IPS DF 19.7 (cell line): ENCODE results near the gene STARD10.

ENCODE experiments used
- DNase-seq: peaks from one replicate; pipeline ENCODE4 v3.0.0-alpha.2; 2013; ENCODE audit warnings: low read depth, low spot score

Gene STARD10

DNA sequence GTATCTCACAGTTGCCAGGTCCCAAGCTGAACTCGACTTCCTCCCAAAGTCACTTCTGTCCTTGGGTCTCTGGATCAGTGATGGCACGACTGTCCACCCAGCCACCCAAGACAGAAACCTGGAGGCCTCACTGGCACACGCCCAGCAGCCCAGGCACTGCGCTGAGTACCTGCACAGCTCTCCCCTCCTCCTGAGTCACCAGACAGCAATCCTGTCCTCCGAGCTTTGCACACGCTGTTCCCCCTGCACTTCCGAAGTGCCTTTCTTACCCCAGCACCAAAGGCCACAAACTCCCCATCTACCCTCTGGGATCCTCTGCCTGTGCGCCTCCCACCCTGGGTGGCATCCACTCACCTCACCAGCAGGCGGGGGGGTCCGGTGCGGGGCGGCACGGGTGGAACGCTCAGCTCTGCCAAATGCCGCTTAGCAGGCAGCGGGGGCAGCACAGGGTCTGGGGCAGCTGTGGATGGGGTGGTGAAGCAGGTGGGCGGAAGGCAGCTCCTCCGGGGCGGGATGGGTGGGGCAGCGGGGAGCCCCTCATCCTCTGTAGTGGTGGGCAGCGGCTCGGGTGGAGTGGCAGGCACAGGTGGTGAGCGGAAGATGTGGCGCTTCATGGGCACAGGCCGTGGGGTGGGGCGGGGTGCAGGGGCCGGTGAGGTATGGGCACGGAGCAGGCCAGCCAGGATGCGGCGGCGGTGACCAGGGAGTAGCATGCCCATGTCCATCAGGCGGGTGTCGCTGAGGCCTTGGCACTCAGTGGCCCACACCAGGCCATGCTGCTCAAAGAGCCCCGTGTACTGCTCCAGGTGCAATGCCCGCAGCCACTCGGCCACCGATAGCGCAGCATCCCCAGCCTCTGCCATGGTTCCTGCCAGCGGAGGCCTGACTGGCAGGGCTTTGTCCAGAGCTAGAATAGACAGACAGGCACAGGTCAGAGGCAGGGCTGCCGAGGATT, 67.3 kb downstream of the STARD10 start:
- no peak for DNase-seq

DNA sequence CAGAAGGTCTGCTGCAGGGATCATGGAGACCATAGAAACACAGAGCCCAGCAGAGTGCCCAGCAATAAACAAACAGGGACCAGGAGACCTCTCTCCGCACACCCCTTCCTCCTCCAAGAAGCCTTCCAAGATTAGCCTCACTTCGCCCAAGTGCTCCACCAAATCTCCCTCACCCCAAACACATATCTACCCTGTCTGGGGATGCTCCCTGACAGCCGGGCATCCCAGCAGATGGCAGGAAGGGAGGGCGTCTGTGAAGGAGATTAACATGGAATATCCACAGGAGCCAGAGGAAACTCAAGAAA, 68.2 kb downstream of the STARD10 start:
- DNase-seq, result no peak

DNA sequence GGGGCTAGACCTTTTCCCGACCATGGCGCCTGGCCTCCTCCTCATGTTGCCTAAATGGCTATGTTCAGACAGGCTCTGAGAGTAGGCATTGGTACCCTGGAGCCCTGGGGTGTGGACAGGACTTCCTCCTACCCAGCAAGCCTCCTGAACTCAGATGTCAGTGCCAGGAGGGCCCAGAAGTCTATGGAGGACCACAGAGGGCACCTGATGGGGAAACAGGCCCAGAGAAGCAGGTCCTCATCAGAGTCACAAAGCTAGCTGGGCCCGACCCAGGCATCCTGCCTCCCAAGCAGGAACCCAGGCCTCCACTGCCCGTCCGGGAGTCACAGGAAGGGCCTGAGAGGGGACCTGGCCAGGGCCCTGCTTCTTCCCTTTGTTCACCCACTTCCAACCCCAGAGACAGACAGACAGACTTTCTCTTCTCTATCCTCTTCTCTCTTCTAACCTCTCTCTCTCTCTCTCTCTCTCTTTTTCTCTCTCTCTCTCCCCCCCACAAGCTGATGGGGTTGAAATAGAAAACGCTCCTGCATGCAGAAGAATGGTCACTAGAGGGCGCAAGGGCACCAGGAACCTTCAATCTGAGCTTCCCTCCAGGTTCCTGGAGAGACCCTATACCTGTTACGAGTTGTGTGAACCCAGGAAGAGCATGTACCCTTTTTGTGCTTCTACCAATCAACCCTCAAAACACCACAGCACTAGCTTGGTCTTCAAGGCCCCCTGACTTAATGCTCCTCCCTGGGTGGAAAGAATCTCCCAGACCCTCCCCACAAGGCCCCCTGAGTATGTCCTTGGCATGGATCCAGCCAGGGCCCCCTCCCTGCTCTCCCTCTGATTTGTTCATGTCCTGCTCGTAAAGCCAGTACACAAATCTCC, 68.8 kb downstream of the STARD10 start:
- DNase-seq, result no peak

DNA sequence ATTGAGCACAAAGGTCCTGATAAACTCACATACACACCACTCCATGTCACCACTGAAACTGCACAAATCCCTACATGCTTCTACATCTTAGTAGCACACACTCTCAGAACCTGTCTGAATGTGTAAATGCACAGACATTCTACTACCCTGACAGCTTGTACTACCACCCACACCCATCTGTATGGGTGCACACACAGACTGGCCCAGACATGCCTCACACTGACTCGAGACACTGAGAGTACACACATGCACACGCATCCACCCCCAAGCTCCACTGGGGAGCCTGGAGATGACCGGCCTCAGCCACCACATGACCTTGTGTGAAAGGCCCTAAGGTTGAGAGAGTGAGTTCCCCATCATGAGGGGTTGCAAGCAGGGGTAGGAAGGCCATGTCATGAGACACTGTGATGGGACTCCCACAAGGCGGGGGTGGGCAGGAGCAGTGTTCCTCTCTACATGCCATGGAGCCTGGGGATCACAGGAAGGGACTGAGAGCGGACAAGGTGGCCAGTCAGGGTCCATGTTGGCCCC, 69.8 kb downstream of the STARD10 start:
- no peak for DNase-seq

DNA sequence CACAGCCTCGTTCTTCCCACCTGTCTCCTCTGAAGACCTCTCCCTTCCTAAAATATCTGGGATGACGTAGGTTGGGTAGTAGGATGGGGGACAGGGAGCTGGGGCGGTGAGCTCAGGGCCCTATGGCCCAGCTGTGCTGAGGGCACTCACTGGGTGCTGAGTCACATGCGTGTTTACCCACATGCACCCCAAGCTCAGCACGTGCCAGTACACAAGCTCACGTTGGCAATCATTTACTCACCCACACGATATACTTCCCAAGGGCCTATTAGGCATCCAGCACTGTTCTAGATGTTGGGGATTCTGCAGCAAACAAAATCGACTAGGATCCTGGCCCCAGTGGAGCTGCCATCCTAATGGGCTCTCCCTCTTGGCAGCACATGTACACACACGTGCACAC, 70.3 kb downstream of the STARD10 start:
- no peak for DNase-seq

DNA sequence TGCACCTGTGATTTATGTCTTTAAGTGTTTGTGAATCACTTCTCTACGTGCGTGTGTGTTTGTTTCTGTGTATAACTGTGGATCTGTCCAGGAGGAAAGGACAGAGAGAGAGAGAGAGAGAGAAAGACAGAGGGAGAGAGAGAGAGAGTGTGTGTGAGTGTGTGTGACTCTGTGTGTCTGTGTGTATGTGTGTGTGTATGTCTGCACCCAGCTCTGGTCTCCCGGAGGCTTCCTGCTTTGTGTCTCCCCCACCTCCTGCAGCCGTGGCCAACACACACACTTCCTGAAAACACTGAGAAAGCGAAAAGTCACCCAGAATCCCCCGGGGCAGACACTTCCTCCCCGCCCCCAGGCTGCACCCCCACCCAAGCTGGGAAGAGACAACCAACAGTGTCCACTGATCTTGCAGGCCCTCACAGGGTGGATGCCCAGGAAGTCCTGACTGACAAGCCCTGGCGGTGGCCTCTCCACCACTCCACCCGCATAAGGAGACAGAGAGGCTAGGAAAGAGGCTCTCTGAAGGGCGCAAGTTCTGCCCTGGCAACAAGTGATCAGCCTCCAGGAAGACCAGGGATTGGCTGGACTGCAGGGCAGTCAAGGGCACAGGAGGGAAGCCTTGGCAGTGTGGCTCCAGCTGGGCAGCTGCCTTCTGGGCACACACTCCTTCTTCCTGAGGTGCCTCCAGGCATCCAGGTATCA, 71.6 kb downstream of the STARD10 start:
- DNase-seq, result no peak

DNA sequence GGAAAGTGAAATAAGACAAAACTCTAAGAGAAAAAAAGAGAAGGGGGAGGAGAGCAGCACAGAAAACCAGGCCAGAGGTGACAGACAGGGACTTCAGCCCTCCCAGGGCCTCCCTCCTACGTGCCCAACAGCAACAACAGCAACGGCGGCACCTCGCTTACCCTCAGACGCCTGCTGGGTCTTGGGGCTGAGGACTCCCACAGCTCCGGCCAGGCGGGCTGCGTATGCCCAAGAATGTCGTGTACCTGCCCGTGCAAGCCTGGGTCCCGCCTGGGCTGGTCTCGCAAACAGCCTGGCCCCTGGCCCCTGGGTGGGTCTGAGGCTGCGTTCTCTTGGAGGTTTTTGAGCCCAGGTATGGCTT, 72.2 kb downstream of the STARD10 start:
- no peak for DNase-seq

DNA sequence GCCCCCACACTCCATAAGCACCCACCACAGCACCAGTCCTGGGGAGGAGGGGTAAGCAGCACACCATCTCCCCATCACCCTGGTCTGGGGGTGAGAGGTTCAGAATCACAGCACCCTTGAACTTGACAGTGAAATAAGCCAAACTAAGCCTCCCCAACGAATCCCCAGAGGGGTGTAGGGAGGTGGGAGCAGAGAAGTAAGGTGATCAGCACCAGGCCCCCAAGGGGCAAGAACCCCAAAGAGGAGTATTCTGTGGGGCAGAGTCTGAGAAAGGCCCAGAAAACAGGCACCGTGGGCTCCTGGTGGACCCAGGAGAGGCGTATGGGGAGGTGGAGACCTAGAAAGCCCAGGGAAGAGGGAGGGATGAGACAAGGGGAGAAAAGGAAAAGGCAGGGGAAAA, 72.6 kb downstream of the STARD10 start:
- no peak for DNase-seq

DNA sequence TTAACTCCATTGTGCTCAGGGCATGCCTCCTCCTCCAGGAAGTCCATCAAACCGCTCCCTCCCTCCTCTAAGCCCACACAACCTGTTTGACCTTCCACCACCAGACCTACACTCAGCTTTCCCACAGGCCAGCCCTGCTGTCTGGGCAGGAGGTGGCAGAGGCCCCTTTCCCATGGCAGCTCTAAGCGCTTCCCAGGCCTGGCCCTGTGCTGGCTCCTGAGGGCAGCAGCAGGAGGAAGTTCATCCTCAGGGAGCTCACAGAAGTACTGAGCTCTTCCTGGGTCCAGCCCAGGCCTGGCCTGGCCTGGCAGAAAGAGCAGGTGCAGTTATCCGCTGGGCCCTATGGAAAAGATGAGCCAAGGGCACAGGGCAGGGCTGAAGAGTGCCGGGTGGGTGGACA, 73.1 kb downstream of the STARD10 start:
- no peak for DNase-seq

DNA sequence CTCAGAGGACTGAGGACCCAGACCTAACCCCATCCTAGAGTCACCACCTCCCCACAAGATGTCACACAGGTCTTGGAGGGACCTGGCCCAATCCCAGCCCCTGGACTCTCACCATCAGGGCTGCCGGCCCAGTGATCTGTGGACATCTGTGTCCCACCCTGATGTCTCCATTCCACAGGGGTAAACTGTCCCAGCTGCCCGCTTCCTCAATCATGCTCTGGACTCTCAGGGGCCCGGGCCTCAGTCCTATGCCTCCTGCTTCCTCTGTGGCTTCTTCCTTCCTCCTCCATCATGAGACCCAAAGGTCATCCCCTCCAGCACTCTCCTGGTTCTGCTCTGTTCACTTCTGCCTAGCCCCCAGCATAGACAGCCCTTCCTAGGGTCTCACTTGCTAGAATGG, 73.8 kb downstream of the STARD10 start:
- no peak for DNase-seq

DNA sequence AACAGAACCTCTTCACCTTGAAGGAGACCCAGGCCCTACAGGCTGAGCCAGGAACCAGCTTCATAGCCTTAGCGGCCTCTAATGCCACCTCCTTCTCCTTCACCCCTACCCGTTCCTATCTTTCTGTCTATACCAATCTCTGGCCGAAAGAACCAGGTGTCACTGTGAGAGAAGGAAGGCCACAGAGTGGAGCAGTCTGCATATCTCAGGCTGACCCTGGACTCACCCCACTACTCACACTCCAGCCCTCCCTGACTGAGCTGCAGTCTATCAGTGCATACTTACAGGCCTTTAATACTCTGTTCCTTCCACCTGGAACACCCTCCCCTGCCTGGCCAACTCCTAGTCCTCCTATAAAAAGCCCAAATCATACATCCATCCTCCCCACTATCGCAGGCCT, 74.3 kb downstream of the STARD10 start:
- no peak for DNase-seq

DNA sequence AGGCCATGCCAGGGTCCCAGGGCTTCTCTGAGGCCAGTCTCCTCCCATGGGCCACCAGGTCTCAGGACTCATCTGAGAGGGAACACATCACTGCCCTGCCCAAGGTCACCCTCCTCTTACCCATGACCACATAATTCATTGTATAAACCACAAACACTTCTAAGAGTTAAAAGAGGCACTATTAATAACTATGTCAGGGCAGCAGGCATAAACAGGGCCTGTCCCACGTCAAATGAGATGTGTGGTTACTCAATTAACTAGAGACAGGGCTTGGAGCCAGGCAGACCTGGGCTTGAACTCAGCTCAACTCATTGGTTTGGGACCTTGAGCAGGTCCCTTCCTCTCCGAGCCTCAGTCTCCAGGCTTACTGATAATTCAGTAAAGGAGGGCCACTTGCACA, 74.7 kb downstream of the STARD10 start:
- no peak for DNase-seq

DNA sequence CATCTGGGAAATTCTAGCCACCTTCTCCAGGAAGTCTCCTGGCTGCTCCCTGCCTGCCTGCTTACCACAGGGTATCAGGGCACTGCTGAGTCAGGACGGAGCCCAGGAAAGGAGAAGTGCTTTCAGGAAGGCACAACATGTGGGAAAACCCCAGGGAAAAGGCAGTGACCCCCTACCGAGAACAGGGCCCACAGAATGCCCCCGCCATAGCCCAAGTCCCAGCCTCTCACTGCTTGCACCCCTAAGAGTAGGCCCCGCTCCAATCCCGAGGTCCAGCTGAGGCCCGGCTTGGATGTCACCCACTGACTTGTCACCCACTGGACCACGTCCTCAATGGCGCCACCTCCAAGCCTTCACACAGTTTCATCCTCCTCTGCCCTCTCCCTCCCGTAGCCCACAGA, 75.7 kb downstream of the STARD10 start:
- DNase-seq, result no peak

DNA sequence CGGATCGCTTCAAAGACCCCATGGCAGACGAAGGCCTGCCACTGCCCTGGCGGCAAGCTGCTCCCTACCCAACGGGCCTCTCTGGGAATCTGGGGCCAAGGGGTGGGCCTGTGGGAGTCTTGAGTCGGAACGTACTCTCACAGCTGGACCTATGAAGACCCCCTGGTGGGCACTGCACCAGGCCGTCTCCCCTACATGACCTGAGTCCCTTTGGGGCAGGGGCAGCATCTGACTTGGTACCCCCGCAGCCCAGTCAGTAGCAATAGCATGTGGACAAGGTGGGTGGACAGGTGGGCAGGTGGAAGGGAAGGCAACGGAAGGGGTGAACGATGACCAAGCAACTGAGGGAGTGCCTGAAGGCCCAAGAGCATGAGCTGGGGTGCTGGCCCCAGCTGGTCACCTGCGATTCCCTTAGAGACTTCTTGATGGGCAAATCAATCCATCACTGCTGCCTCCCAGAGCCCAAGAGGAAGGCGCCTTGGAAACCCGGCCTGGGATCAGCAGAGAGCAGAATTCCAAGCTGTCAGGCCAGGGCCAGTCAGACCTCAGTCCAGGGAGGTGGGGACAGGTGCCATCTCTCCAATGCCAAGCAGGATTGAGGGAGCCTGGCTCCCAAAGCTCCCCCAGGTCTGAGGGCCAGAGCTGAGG, 76.9 kb downstream of the STARD10 start:
- DNase-seq, result no peak

DNA sequence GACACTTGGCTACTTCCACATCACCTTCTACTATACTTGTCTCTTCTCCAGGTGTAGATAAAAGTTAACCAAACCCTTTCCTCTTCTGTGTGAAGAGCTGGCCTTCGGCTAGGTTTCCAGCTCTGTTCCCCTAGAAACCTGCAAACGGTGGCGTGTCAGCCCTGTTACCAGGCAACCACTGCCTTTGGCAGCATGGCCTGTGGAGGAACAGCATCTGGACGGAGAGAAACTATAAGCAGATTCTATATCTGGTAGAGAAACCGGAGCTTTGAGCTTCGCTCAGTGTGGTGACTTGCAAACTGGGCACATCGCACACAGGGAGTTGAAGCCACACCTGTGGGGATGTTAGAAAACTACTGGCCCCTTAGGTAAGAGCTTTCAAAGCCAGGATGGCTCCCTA, 77.6 kb downstream of the STARD10 start:
- no peak for DNase-seq

DNA sequence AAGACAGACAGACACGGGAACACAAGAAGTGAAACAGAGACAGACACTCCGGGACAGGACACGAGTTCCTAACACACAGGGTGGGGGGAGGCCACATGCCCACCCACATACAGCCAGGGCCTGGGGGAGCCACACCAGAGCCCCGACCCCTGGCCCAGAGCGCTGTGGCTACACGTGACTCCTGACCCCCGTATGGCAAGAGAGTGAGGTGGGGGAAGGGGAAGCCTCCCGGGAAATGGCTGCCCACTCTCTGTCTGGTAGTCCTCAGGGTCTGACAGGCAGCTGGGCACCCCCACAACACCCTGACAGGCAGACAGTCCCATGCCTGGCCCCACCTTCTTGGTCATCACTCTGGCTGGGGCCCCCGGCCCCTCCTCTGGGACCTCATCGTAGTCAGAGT, 81.0 kb downstream of the STARD10 start:
- no peak for DNase-seq

DNA sequence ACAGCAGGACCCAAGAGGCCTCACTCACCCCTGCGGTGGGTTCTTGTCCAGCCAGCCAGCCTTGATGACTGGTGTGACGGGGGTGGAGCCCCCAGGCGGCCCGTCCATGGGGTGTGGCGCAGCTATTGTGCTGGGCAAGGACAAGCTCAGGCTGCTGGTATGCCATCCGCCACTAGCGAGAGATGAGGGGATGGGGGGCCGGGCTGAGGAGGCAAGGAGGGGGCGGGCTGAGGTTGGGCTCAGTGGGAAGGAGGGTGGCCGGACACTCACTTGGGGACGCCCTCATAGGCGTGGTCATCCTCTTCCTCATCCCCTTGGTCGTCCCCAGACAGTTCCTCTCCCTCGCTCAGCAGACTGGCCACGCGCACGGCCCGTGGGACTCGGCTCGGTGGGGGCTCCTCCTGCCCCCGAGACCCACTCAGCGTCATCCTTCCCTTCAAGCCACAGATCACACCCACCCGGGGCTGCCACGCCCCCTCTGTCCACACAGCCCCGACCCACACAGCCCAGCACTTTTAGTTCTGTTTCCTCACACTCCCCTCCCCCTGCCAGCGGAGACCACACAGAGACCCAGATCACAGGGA, 81.6 kb downstream of the STARD10 start:
- no peak for DNase-seq

DNA sequence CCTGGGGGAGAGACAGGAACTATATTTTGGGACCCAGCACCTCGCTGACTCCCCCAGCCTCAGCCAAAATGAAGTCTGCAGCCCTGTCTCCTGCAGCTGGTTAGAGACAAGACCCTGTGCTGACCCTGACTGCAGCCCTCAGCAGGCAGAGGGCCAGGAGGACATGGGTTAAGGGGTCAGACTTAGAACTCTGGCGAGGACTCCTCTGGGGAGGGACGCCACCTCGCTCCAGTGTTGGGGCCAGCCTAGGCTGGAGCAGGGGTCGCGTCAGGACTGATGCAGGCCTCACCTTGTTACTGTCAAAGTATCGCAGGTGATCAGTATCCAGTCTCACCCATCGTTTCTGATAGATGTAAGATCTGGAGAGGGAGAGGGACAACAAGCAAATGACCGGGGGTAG, 82.7 kb downstream of the STARD10 start:
- DNase-seq, result no peak

DNA sequence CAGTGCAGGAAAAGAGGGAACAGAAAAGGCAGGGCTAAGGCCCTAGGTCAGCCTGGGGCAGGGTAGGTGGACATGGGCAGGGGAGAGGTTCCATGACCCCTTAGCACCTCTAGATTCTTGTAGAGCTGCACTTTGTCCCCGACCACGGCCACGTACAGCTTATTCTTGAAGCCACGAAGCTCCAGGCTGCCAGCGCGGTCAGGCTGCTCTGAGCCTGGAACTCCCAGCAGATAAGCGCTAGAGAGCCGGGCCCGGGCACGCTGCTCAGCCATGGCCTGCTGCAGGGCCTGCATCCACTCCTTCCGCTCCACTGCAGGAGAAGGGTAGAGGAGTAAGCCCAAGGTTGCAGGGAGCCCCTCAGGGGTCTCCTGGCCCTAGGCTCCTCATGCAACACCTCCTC, 83.6 kb downstream of the STARD10 start:
- DNase-seq, result no peak

DNA sequence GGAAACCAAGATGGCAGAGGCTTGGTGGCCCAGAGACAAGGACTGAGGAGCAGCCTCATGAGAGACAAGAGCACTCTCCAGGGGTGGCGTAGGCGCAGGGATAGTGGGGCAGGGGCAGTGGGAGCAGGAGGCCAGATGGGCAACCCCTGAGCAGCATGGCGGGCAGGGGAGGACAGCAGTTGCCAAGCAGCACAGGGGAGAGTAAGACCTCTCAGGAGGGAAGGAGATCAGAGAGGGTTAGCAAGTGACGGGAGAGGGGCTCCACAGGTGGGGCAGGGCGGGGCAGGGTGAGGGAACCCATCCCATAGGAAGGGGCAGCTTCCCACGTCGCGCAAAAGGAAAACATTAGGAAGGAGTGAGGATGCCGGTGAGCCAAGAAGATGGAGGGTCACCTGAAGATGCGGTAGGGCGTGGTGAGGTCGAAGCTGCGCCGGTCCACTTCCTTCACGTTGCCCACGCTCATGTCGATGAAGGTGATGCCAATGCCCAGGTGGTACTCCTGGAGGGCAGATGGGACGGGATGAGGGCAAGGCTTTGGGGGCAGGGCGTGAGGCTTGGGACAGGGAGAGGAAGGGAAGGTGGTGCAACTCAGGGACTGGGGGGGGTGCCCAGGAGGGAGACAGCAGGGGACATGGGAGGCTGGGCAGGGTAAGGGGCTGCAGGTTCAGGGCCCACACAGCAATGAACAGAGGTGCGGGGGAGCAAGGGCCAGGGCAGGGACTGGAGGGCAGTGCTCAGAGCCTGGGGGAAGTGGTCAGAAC, 84.2 kb downstream of the STARD10 start:
- no peak for DNase-seq

DNA sequence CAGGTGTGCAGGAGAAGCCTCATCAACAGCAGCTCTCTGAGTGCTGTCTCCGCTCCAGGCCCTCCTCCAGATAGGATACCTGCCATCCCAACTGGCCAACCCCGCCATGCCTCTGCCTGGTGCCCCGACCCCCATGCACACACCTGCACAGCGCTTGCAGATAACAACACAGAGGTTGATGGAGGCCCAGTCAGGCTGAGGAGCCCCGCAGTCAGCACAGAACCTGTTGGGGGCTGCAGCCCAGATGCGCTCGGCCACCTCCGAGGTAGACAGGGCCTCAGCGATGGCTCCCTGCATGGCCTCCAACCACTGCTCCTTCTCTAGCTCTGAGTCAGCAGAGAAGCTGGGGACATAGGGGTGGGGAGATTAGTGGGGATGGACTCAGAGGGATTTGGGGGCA, 86.8 kb downstream of the STARD10 start:
- no peak for DNase-seq
